Heart left ventricle (tissue), 16 donors: ENCODE measurements around the gene MCTP1. TPM values are rescaled to one million over a fixed set of nuclear protein-coding genes. Genes with fewer than 3 reads are reported as not detected.
"Not testable (repeated sequence)": the region's sequence is repeated elsewhere in the genome, so short reads cannot be mapped to it uniquely, and the experiment has no call there.

Experiments
- ATAC-seq, 4 donors: fragments of 200-7000 bp; cut with Tn5 transposase; one replicate each; pipeline ENCODE4 v1.9.1; 2020 to 2022; ENCODE audit warnings: moderate library complexity in 4 of 4, mild to moderate bottlenecking in 3 of 4, moderate number of reproducible peaks in 1 of 4
- DNase-seq, 5 donors: peaks; one replicate each; pipeline ENCODE4 v3.0.0-alpha.2; 2020
- H3K27ac ChIP-seq, 12 donors: fragments of 200-600 bp; sonication (generic) in 4 of 12; one replicate each; pipeline versions ENCODE4 v1.5.0 to v1.8.0; 2016 to 2022; ENCODE audit warnings: mild to moderate bottlenecking in 2 of 12
- H3K27me3 ChIP-seq, 9 donors: fragments of 200-600 bp; sonication (generic) in 2 of 9; one replicate each; pipeline versions ENCODE4 v1.5.1 to v1.8.0; 2016 to 2022; ENCODE audit warnings: mild to moderate bottlenecking in 3 of 9
- H3K36me3 ChIP-seq, 9 donors: fragments of 200-600 bp; sonication (generic) in 2 of 9; one replicate each; pipeline versions ENCODE4 v1.5.0 to v1.8.0; 2018 to 2022; ENCODE audit warnings: mild to moderate bottlenecking in 2 of 9
- H3K4me1 ChIP-seq, 12 donors: fragments of 200-600 bp; sonication (generic) in 4 of 12; one replicate each; pipeline versions ENCODE4 v1.5.0 to v1.8.0; 2016 to 2022; ENCODE audit warnings: mild to moderate bottlenecking in 3 of 12
- H3K4me3 ChIP-seq, 12 donors: fragments of 200-600 bp; sonication (generic) in 4 of 12; one replicate each; pipeline versions ENCODE4 v1.5.0 to v1.8.0; 2017 to 2022; ENCODE audit warnings: mild to moderate bottlenecking in 9 of 12, moderate library complexity in 4 of 12
- H3K9me3 ChIP-seq, 12 donors: fragments of 200-600 bp; sonication (generic) in 4 of 12; one replicate each; pipeline versions ENCODE4 v1.5.0 to v1.8.0; 2016 to 2022; ENCODE audit warnings: mild to moderate bottlenecking in 1 of 12
- POLR2A ChIP-seq, 2 donors: fragments of 450-650 bp; IDR thresholded peaks; one replicate each; pipeline ENCODE4 v1.6.1; 2017; ENCODE audit warnings: antibody characterized with exemption in 2 of 2, mild to moderate bottlenecking in 2 of 2, moderate library complexity in 2 of 2
- WGBS, 4 donors: extraction: QIAGEN DNeasy Blood & Tissue Kit in 2 of 4; methylation state at CpG; one replicate each; pipeline versions ENCODE4 v1.1.5 to v1.1.7; 2013 to 2018; 5-methylcytosine and 5-hydroxymethylcytosine counted together
- intact Hi-C, 10 donors: fragments of 100-400 bp; cut with DNase I; formaldehyde crosslinking; loops; one replicate each; pipeline versions ENCODE4 v1.11.1 to v1.14.2; 2022
- polyA plus RNA-seq, 2 donors: library from polyadenylated mRNA; stranded (reverse); fragments of 200-250 nt; gene quantifications; one replicate each; pipeline ENCODE4 v1.2.3, GENCODE V29; 2013
- total RNA-seq, 9 donors: library from RNA; depleted of rRNA in 2 of 9; stranded (reverse); fragments of >200 nt in 2 of 9; fragmentation: NEBNext Ultra II Directional in 3 of 9; extraction: Animal tissue kit (Norgen Biotek cat#: 25700) in 3 of 9; gene quantifications; one replicate each; pipeline versions ENCODE4 v1.1.0 to v1.2.4, GENCODE V29; 2016 to 2023
- TF ChIP-seq, protein P1 (sequence below), 12 donors: fragments of 200-600 bp; sonication (generic) in 4 of 12; IDR thresholded peaks; one replicate each; pipeline versions ENCODE4 v1.5.0 to v1.8.0; 2018 to 2022; ENCODE audit warnings: antibody characterized with exemption in 12 of 12, mild to moderate bottlenecking in 5 of 12
- donor health status: ischemic (EF 13 %, LVEDD 7.1; RV severe dilation, severe dysfunction).
- donor health status: healthy with polysubstance abuse.
- donor health status: DM: no; HTN: yes; CAD: no.
- donor health status: DM: no; HTN: no; CAD: no.
- donor health status: ischemic (EF 25% LVEDD 6.9; RV normal size, moderate dysfunction).
- donor health status: ischemic (EF 25% LVEDD 5.7; RV mildly dilated, moderate dysfunction).
- donor health status: healthy.
- donor health status: DM: yes; HTN: yes; CAD: no.
- donor health status: ischemic (EF 35%, LVEDD 5.7; RV mildly dilated, moderate dysfunction).
- donor health status: nonischemic (EF 11% LVEDD 7.7; RV severe dilation, severe dysfunction).
- donor health status: DM: yes; HTN: yes; CAD: no.
- donor health status: PGD.
- donor health status: ischemic (EF 29% LVEDD 5.4; RV normal size, mild dysfunction).
- donor health status: nonischemic (EF 23%, LVEDD 6.1; RV moderate dilation, normal function).

MCTP1 gene
- total and polyA plus RNA-seq, 11 donors, result 0.91 to 28.4 (median 6.1) TPM

DNA sequence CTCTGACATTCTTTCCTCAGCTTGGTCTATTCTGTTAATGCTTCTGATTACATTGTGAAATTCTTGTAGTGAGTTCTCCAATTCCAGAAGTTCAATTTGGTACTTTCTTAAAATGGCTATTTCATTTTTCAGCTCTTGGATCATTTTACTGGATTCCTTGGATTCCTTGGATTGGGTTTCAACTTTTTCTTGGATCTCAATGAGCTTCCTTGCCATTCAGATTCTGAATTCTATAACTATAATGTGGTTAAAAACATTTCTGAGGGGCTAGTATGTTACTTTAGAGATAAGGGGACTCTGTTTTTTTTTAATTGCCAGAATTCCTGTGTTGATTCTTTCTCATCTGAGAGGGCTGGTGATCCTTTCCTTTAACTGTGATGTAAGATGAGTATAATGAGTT is 136.4 kb downstream of the MCTP1 start:
- ATAC-seq (no peak), DNase-seq (no peak)
- H3K27me3 ChIP-seq, result no peaks in the 10 kb centered on the region
- H3K36me3 ChIP-seq, result no peaks in the 10 kb centered on the region
- H3K4me1 ChIP-seq, result peaks cover 0 to 5% (median 0%) of the 10 kb centered on the region in 12 donors
- no peak overlapping the region for H3K27ac ChIP-seq
- no peak overlapping the region for H3K4me3 ChIP-seq
- intact Hi-C loops, result no loop called here
- peaks cover 0 to 32% (median 5%) of the 10 kb centered on the region in 12 donors for H3K9me3 ChIP-seq
- no peak for TF ChIP-seq POLR2A (IDR thresholded peaks at IDR 0.05)
- TF ChIP-seq, protein P1, sequence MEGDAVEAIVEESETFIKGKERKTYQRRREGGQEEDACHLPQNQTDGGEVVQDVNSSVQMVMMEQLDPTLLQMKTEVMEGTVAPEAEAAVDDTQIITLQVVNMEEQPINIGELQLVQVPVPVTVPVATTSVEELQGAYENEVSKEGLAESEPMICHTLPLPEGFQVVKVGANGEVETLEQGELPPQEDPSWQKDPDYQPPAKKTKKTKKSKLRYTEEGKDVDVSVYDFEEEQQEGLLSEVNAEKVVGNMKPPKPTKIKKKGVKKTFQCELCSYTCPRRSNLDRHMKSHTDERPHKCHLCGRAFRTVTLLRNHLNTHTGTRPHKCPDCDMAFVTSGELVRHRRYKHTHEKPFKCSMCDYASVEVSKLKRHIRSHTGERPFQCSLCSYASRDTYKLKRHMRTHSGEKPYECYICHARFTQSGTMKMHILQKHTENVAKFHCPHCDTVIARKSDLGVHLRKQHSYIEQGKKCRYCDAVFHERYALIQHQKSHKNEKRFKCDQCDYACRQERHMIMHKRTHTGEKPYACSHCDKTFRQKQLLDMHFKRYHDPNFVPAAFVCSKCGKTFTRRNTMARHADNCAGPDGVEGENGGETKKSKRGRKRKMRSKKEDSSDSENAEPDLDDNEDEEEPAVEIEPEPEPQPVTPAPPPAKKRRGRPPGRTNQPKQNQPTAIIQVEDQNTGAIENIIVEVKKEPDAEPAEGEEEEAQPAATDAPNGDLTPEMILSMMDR (IDR thresholded peaks at IDR 0.05), result no peak

DNA sequence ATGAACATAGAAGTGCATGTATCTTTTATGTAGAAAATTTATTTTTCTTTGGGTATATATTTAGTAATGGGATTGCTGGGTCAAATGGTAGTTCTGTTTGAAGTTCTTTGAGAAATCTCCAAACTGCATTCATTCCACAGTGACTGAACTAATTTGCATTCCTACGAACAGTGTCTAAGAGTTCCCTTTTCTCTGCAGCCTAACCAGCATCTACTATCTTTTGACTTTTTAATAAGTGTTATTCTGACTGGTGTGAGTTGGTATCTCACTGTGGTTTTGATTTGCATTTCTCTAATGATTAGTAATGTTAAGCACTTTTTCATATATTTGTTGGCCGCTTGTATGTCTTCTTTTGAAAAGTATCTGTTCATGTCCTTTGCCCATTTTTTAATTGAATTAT is 141.0 kb downstream of the MCTP1 start:
- Histone ChIP-seq H3K9me3 (peaks cover 0 to 32% (median 5%) of the 10 kb centered on the region in 12 donors), H3K4me1 (peaks cover 0 to 11% (median 0%) of the 10 kb centered on the region in 12 donors)
- WGBS, 4 donors, result 90 to 96% (median 94%) methylated on average over 2 of the region's 2 CpGs
- not testable (repeated sequence) for ATAC-seq, H3K27me3 ChIP-seq, DNase-seq, H3K4me3 ChIP-seq, H3K27ac ChIP-seq, H3K36me3 ChIP-seq
- intact Hi-C loops, result loop anchor here in 1 of 10 donors (5.0 kb wide), 1 partner anchor 67 kb away; no protein-coding TSS in a partner anchor

DNA sequence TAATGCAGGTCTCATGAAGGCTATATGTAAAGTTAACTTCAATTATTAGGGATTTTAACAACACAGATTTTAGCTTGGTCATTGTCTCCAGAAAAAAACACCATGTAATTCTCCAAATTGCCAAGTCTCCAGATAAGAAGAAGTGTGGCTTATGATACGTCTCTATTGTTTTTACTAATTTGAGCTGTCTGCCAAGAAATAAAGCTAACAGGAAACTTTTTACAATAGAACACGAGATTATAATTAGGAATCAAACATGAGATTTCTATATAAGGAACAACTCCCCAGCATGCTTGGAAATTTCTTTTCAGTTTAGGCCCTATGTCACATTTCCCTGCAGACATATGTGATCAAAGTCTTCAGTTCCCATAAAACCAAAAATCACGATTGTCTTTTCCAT is 142.7 kb downstream of the MCTP1 start:
- peaks cover 0 to 11% (median 2%) of the 10 kb centered on the region in 12 donors for H3K4me1 ChIP-seq
- peaks cover 0 to 21% (median 0%) of the 10 kb centered on the region in 12 donors for H3K9me3 ChIP-seq
- ATAC-seq, result peak in 1 of 4 donors; percentile 64
- TF ChIP-seq, protein P1 (IDR thresholded peaks at IDR 0.05), result no peak
- no peak for TF ChIP-seq POLR2A (IDR thresholded peaks at IDR 0.05)
- no peak overlapping the region for H3K4me3 ChIP-seq
- no peak for DNase-seq
- H3K27me3 ChIP-seq, result no peaks in the 10 kb centered on the region
- no peaks in the 10 kb centered on the region for H3K36me3 ChIP-seq
- intact Hi-C loops, result loop anchor here in 1 of 10 donors (5.0 kb wide), 1 partner anchor 65 kb away; no protein-coding TSS in a partner anchor
- WGBS, 4 donors, result 47 to 65% (median 60%) methylated on average over 3 of the region's 3 CpGs
- H3K27ac ChIP-seq, result peak overlapping the region in 4 of 12 donors; percentile 27 to 62 (median 40)

DNA sequence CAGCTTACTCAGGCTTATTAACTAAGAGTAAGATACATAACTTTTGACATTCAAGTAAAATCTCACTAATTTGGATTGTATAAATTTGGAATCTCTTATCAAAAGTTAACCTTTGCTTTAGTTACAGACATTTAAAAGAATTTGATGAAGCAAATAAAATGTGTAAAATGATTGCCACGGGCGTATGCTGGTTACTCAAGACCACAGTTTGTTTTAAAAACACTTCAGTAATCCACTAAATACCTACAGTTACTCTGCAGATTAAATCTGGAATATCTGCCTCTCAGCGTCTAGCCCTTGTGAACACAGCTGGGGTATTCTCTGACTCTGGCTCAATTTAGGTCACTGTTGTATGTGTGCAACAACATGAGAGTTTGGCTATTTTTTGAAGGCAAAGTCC is 143.8 kb downstream of the MCTP1 start:
- intact Hi-C loops, result loop anchor here in 1 of 10 donors (5.0 kb wide), 1 partner anchor 64 kb away; no protein-coding TSS in a partner anchor
- WGBS, 4 donors, result 84 to 87% (median 86%) methylated on average over 3 of the region's 3 CpGs
- TF ChIP-seq, protein P1 (IDR thresholded peaks at IDR 0.05), result no peak
- TF ChIP-seq POLR2A (IDR thresholded peaks at IDR 0.05), result no peak
- Histone ChIP-seq H3K27ac (no peak overlapping the region), H3K9me3 (peaks cover 0 to 12% (median 0%) of the 10 kb centered on the region in 12 donors), H3K36me3 (no peaks in the 10 kb centered on the region), H3K27me3 (no peaks in the 10 kb centered on the region), H3K4me3 (no peak overlapping the region), H3K4me1 (peaks cover 0 to 11% (median 2%) of the 10 kb centered on the region in 12 donors)
- ATAC-seq (no peak), DNase-seq (no peak)

DNA sequence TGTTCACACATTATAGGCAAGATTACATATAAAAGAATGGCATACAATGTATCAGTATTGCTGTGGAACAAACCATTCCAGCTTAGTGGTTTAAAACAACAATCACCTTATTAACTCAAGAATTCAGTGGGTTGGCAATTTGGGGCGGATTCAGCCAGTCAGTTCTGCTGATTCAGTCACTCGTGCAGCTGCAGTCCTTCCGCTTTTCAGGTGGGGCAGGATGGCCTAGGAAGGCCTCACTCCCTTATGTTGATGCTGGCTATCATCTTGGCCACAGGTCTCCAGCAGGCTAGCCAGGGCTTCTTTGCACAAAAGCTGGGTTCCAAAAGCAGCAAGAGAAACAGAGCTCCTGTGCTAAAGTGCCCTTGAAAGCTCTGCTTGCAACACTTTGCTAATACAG is 150.6 kb downstream of the MCTP1 start:
- Histone ChIP-seq H3K27ac (no peak overlapping the region), H3K4me3 (no peak overlapping the region), H3K4me1 (peaks cover 0 to 4% (median 0%) of the 10 kb centered on the region in 12 donors), H3K27me3 (no peaks in the 10 kb centered on the region), H3K9me3 (no peaks in the 10 kb centered on the region), H3K36me3 (no peaks in the 10 kb centered on the region)
- 86 to 92% (median 86%) methylated on average over 3 of the region's 3 CpGs for WGBS, 4 donors
- TF ChIP-seq, protein P1 (IDR thresholded peaks at IDR 0.05), result no peak
- no peak for TF ChIP-seq POLR2A (IDR thresholded peaks at IDR 0.05)
- intact Hi-C loops, result loop anchor here in 1 of 10 donors (10.0 kb wide), 1 partner anchor 50 kb away; no protein-coding TSS in a partner anchor
- ATAC-seq, result no peak
- no peak for DNase-seq
